Activated CD4-positive, alpha-beta T cell treated with anti-CD3 and anti-CD28 coated beads, Interleukin-2, amount 50 U/mL, for 48 hours (primary cell): ENCODE measurements around the gene NPR3.
A peak's percentile ranks its signal among the peaks of the same experiment; 100 is the strongest.

Experiments
- DNase-seq, 2 experiments: peaks; one replicate each; pipeline ENCODE4 v3.0.0-alpha.2; 2020

Gene NPR3, protein sequence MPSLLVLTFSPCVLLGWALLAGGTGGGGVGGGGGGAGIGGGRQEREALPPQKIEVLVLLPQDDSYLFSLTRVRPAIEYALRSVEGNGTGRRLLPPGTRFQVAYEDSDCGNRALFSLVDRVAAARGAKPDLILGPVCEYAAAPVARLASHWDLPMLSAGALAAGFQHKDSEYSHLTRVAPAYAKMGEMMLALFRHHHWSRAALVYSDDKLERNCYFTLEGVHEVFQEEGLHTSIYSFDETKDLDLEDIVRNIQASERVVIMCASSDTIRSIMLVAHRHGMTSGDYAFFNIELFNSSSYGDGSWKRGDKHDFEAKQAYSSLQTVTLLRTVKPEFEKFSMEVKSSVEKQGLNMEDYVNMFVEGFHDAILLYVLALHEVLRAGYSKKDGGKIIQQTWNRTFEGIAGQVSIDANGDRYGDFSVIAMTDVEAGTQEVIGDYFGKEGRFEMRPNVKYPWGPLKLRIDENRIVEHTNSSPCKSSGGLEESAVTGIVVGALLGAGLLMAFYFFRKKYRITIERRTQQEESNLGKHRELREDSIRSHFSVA

DNA sequence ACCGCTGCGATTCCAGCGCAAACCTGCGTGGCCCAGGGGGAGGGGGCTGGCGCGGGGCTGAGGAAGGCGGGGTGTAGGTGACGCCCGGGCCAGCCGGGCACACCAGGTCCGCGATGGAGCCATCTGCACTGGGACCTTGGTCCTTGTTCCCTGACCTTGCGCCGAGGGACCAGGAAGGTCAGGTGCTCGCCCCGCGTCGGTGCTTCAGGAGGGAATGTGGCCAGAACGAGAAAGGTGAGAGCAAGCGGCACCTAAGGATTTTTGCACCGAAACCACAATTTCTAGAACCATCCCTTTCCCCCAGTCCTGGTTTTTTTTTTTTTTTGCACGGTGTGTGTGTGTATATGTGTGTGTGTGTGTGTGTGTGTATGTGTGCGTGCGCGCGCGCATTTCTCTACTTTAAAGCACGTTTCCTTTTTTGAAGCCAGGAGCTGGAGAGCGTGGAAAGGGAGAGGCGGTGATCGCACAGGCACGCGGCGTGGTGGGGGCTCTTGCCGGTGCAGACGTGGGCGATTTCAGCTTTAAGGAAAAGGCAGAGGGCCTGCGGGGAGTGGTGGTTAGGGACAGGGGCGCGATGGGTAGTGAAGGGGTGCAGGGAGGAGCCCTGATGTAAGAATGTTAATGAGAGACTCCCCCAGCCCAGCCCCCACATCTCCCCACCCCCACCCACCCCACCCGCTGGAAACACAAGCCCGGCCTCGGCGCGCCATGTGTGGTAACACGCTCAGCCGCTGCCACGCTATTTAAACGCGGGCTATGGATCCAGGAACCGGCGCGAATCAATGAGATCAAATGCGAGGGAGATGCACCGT lies at the start of gene NPR3:
Gene NPR3, plus strand, starts transcription at position 772 of the 812 bp plus-strand sequence. CDS start 456 bp downstream, outside the sequence.
- DNase-seq, result peak in 1 of 2 experiments; percentile 14

DNA sequence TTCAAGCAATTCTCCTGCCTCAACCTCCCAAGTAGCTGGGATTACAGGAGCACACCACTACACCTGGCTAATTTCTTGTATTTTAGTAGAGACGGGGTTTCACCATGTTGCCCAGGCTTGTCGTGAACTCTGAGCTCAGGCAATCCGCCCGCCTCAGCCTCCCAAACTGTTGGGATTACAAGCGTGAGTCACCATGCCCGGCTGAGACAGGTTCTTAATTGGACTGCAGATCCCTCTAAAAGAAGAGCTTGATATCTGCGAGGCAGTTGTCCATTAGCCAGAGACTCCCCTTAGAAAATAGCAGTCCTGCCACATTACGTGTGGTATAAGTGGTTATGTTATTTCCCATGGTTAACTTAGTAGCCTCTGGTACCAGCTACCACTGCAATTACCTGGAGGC lies 46.6 kb upstream of the NPR3 start:
- no peak for DNase-seq

DNA sequence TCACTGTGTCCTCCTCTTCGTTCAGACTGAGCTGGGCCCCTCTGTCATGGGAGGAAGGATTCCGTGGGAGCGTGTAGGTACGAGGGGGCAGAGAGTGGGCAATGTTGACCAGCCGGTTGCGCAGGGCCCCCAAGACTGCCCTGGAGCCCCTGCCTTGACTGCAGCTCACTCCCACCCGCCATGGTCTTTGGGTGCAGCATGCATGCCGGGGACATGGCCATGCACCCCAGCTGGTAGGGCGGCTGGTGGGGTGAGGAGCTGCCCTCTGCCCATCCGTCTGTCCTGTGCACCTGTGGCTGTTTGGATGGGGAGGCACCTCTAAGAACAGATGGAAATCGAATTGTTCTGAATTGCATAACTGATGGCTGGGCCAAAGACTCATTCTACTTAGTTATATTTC lies 42.6 kb upstream of the NPR3 start:
- DNase-seq, result no peak

DNA sequence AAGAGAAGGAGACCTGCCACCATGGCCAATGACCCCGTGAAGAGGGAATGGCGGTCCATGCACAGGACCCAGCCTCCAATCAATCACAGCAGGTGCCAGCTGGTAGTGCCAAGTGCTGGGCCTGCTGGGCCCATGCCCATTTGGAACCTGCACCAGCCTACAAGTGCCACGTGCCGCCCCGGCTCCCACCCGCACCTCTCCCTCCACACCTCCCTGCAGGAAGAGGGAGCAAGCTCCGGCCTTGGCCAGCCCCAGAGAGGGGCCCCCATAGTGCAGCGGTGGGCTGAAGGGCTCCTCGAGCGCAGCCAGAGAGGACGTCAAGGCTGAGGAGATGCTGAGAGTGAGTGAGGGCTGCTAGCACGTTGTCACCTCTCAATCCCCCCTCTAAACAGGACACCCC lies 37.8 kb upstream of the NPR3 start:
- DNase-seq, result no peak

DNA sequence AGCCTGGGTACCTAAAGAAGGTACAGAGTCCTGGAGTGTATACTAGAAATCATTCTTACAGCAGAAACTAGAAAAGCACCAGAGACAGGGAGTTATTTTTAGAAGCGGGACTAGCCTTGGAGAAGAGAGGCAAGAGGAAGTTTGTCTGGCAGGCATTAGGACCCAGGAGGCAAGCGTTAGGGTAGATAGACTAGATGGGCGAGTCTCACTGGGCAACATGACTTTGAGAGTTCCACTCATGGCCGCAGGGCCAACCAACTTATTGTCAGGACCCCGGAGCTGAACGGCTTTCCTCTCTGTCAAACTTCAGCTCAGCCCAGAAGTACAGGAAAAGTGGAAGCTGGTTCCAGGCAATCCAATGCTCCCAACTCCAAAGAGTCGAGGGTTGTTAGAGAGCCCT lies 34.1 kb upstream of the NPR3 start:
- DNase-seq, result no peak

DNA sequence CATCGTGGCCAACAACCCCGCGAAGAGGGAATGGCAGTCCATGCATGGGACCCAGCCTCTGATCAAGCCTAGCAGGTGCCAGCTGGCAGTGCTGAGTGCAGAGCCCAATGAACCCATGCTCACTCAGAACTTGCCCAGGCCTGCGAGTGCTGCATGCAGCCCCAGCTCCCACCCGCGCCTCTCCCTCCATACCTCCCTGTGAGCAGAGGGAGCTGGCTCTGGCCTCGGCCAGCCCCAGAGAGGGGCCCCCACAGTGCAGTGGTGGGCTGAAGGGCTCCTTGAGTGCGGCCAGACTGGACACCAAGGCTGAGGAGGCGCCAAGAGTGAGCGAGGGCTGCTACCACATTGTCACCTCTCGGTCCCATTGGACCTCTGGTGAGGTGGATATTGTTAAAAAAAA lies 32.6 kb upstream of the NPR3 start:
- DNase-seq, result no peak

DNA sequence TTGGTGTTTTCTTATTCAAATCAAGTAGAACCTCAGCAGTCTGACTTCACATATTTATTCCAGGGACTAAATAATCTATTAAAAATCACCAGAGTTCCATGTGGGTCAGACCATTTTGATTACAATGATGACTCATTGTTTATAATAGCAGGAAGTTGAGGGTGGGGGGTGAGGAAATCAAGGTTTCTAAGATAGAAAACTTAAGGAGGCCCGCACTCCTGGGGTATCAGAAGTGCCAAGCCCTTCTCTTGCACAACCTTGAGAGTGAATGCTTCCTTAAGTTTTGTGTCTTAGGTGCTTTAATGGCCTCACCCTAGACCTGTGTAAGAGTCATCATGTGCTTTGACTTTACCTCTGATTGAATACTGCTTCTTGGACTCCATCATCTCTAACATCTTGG lies 31.9 kb upstream of the NPR3 start:
- no peak for DNase-seq

DNA sequence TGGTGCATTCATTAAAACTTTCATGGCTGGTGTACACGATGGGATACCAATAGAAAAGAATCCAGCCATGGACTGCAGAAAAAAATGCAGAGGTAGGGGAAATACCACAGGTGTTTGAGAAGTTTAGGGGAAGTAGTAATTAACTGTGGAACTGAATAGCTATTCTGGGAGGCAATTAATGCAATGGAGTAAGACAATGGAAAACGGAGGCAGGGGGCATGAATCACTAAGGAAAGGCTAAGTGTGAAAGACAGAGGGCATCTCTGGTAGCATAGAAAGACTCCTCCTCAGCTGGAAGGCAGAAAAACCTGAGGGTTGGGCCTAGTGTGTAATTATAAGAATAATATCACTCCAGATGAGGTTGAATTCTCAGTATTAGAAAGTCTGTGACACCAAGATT lies 30.9 kb upstream of the NPR3 start:
- no peak for DNase-seq

DNA sequence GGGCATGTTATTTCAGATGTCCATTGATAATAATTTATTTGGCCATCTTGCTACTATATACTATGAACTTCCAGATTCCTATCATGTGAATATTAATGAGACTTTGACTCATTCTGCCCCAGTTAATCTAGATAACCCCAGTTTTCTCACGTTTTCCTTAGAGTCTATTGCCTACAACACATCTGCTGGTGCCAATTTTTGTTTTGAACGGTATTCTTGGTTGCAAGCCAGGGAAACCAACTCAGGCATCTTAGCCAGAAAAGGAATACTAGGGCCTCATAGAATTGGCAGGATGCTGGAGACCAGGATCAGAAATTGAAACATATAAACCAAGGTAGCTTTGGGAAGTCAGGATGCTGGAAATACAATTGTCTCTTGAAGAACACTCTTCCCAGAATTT lies 28.0 kb upstream of the NPR3 start:
- no peak for DNase-seq

DNA sequence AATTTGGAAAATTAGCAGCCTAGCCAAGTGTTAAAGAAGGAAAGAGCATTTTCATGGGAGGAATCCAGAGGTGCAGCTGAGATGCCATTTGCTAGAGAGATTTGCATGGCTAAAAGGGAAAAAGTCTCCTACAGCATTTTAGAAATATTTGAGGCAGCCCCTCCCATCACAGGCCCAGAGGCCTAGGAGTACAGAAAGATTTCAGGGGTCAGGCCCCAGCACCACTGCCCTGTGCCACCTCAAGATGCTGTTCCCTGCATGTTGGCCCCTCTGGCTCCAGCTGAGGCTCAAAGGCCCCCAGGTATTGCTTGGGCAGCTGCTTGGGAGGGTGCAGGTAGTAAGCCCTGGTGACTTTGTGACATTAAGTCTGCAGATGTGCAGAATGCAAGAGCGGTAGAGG lies 26.9 kb upstream of the NPR3 start:
- no peak for DNase-seq

DNA sequence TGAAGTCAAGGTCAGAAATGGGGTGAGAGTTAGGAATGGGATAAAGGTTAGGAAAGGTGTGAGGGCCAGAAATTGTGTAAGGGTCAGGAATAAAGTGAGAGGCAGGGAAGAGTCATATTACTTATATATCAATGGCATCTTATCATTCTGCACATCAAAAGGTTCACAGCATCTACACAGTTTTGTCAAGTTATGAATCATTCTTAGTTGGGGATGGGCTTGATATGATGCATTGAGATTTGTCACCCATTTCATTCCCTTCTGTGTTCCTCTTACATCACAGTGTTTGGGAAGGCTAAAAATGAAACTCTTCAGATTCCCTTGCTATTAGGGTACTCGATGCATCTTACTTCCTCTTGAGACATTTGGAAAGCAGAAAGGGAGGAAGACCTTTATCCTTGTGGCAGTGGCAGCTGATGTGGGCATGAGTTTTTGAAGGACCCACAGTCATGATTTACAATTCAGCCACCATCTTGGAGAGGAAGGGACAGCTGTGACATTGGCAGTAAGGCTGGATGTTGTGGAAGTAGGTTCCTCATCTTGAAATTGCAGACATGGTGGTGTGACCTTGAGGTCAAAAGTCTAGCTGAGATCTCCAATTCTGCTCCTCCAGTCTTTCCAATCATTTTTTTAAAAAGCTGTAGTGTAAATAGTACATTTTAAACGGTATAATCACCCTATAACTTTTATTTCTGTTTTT lies 24.2 kb upstream of the NPR3 start:
- DNase-seq, result no peak

DNA sequence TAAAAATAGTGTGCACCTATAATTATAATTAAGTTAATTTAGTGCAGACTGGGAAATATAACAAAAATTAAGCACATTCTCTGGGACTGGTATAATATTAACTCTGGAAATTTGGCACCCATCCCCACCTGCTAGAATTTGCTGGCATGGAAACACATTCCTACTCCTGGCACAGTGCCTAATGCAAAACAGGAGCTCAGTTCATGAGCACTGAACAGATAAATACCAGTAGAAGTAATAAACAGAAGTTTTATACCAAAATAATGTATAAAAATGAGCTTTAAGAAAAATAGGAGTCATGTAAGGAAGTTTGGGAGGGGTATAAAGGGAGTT lies 23.7 kb upstream of the NPR3 start:
- DNase-seq, result no peak

DNA sequence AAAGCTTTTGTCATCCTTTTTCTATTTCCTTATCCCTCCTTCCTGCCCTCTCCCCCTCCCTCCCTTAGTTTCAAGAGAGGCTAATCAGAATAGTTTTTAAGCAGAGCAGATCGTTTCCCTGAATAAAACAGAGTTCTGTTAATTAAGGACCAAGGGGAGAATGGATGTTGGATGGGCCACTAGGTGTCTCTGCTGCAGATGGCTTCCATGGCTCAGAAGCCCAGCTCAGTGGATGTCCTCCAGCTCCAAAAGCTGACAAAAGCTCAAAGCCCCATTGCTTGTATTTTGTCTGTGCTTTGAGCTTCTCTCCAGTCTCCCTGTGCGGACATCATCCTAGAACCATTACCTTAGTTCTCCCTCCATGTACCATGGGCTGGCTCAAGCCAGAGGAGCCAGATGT lies 21.0 kb upstream of the NPR3 start:
- no peak for DNase-seq

DNA sequence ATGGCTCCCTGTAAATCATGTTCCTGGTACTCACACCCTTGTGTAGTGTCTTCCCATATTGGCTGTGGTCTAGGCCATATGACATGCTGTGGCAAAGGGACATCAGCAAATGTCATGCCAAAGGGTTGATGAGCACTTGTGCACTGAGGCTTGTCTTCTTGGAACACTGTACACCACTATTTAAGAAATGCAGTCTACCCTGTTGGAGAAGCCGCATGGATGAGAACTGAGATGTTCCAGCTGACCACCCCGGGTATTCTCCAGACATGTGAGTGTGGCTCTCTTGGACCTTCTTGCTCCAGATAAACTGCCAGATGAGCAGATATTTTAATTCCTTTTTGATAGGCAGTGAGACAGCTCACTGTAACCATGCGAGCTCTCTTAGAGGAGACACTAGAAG lies 20.5 kb upstream of the NPR3 start:
- DNase-seq, result no peak

DNA sequence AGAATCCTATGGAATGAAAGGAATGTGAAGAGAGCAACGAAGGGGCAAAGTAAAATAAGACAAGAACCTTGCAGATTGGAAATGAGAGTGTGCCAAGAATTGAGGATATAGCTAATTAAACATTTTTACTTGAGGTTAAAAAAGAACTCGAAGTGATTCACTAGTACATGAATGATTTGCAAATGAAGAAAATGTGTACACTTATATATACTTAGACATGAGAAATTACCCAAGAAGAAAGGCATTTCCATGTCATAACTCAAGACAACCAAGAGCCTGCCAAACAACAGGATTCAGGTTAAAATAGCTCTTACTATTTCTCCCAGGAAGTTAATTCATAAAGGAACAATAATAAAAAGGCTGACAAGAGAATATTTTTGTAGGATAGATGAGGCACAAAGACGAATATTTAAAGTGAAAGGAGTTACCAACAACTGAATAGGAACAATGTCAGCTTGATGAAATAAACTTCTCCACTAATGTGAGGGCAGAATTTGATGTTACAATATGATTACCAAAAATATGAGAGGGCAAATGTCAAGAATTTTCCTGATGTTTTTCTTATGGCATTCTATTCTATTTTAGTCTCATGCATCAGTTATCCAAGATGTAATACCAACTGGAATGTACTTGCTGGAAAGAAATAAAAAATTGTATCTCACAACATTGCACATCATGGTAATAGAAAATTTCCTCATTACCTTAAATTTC lies 18.9 kb upstream of the NPR3 start:
- no peak for DNase-seq

DNA sequence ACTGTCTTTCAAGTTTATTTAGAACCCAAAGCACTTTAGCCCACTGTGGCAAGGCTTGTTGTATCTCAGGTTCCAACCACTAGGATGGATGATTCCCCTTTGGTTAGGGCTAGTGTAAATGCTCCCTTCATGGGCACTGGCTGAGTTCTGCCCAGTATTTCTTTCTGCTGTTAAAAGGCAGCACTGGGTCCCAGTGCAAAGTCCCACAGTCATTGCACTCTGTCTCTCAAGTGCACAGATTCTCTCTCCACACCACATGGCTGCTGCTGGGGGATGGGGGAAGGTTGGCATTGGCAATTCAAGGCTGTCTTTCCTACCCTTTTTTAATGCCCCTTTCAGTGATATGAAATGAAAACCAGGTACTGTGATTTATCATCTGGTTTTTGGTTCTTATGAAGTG lies 7.2 kb upstream of the NPR3 start:
- no peak for DNase-seq

DNA sequence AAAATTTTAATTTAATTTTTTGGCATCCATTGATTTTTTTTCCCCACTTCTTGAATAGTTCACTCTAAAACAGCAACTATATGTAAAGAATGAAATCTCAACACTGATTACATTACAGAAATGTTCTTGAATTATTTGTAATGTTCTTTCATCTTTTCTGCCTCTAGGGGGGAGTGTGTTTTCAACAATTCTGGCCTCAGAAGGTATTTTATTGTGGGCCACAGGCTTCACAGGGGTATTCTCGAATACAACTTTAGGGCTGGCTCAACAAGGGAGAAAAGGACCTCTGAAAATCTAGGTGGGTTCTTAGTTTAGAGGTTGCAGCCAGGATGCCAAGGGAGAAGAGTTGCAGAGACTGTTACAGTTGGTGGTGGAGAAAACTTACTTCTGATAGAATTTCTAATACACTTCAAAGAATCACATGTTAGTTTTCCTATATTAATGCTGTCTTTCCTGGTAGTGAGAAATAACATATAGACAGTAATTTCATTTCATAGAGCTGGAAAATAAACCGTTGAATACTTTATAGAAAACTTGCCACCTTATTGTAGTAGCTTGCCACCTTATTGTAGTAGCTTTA lies 3.6 kb upstream of the NPR3 start:
- no peak for DNase-seq

DNA sequence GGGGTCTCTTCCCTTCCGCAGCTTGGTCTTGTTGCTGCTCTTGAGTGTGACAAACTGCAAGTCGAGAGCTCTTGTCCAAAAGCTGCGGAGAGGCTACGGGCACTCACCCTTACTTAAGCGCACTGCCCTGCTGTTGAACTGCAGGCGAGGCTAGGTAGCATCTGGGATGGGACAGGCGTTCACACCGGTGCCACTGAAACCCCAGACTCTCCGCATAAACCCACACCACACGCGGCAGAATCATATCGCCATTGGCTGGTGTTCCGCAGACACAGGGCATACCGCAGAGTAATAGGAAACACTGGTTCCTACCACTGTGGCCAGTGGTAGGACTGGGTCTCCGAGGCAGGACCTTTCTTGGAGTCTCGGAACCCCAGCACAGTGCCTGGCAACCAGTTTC lies 2.2 kb upstream of the NPR3 start:
- peak in 1 of 2 experiments; percentile 3 for DNase-seq

DNA sequence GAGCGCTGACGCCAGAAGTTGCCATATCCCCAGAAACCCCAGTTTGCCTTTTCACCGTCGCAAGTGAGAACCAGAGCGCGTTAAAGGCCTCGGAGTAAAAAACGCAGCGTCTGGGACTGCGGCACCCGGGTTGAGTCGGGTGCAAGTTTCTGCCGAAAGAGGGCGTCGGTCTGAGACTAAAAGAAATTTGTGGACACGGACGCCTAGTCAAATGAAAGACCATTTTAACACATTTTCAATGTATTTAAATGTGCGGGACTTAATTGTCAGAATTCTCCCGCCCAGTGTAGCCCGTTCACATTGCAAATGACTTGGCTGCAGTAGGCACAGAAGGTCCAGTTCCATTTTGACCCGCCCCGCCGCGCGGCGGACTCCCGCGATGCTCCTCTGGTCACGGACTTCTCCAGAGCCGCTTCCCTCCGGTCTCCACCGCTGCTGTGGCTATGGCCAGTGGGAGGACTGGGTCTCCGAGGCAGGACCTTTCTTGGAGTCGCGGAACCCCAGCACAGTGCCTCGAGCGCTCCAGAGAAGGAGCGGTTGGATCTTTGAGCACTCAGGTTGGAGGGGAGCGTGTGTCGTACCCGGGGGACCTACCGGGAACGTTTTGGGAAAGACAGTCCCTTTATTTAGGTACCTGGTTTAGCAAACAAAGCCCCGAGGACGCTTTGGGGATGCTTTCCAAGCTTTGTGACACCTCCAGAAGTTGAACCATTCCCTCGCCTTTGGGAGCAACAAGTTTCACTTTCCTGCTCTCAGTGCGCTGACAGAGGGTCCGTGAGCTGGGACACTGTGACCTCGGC lies 1.2 kb upstream of the NPR3 start:
- peak; percentile 63 to 69 for DNase-seq

DNA sequence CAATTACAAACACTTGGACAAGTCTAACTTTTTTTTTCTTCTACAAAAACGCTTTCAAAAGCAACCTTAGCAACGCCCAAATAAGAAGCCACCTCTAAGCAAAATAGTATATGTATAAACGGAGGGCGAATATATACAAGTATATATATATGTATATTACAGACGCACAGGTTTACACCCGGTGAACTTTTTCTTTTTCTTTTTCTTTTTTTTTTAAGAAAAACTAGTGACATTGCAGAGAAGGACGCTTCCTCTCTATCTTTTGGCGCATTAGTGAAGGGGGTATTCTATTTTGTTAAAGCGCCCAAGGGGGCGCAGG lies 200 bp downstream of the NPR3 start:
- no peak for DNase-seq

DNA sequence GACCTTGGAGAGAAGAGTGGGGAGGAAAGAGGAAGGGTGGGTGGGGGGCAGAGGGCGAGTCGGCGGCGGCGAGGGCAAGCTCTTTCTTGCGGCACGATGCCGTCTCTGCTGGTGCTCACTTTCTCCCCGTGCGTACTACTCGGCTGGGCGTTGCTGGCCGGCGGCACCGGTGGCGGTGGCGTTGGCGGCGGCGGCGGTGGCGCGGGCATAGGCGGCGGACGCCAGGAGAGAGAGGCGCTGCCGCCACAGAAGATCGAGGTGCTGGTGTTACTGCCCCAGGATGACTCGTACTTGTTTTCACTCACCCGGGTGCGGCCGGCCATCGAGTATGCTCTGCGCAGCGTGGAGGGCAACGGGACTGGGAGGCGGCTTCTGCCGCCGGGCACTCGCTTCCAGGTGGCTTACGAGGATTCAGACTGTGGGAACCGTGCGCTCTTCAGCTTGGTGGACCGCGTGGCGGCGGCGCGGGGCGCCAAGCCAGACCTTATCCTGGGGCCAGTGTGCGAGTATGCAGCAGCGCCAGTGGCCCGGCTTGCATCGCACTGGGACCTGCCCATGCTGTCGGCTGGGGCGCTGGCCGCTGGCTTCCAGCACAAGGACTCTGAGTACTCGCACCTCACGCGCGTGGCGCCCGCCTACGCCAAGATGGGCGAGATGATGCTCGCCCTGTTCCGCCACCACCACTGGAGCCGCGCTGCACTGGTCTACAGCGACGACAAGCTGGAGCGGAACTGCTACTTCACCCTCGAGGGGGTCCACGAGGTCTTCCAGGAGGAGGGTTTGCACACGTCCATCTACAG lies 760 bp downstream of the NPR3 start:
- DNase-seq, result peak in 1 of 2 experiments; percentile 14
